Right atrium auricular region (tissue), 2 donors: Measurements from ENCODE around the gene CNOT4. TPM values are rescaled to one million over a fixed set of nuclear protein-coding genes. Genes with fewer than 3 reads are reported as not detected.

Experiments
- DNase-seq: peaks from one replicate; pipeline ENCODE4 v3.0.0-alpha.2; 2019; ENCODE audit warnings: low spot score
- H3K27ac ChIP-seq, 2 donors: fragments of 200-600 bp; sonication (generic); 1 replicate in 1 of 2; 2 replicates in 1 of 2; pipeline ENCODE4 v1.5.1; 2016 to 2019
- H3K27me3 ChIP-seq, 2 donors: fragments of 200-600 bp; sonication (generic); one replicate each; pipeline versions ENCODE4 v1.5.1 to v1.6.0; 2017 to 2019
- H3K36me3 ChIP-seq: fragments of 200-600 bp; sonication (generic); one replicate; pipeline ENCODE4 v1.5.1; 2016
- H3K4me1 ChIP-seq, 2 donors: fragments of 200-600 bp; sonication (generic); one replicate each; pipeline versions ENCODE4 v1.5.1 to v1.6.0; 2017 to 2019
- H3K4me3 ChIP-seq, 2 donors: fragments of 200-600 bp; sonication (generic); 1 replicate in 1 of 2; 2 replicates in 1 of 2; pipeline ENCODE4 v1.5.1; 2017 to 2019; ENCODE audit warnings: mild to moderate bottlenecking in 1 of 2, moderate library complexity in 1 of 2
- H3K9me3 ChIP-seq, 2 donors: fragments of 200-600 bp; sonication (generic); one replicate each; pipeline ENCODE4 v1.5.1; 2019
- total RNA-seq, 2 donors: library from RNA; depleted of rRNA; stranded (reverse); fragments of >200 nt; gene quantifications; one replicate each; pipeline ENCODE4 v1.1.0, GENCODE V29; 2016
- TF ChIP-seq, protein P1 (sequence below), 2 donors: fragments of 200-600 bp; sonication (generic); IDR thresholded peaks; one replicate each; pipeline ENCODE4 v1.5.1; 2019; ENCODE audit warnings: antibody characterized with exemption in 2 of 2

Gene CNOT4
- total RNA-seq, 2 donors from 2014 or later = 23.3 to 25.3 TPM

DNA sequence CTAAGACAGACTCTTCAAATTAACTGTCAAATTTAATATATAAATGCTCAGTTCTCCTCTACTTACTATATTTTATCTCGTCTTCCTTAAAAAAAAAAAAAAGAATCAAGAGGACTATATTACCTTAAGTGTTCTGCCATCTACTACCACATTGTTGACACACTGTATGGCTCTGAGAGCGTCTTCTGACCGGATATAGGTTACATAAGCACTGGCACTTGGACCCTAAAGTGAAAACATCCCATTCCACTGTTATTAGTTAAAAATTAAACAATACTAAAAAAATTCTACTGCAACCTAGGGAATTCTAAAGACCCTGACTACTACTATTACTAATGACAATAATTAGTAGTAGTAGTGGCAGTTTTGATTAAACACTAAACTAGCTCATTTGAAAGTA, 95.7 kb downstream of the CNOT4 start:
- Histone ChIP-seq H3K27me3 (no peaks in the 10 kb centered on the region), H3K36me3 (no peaks in the 10 kb centered on the region), H3K4me1 (no peaks in the 10 kb centered on the region), H3K4me3 (no peak overlapping the region), H3K27ac (no peak overlapping the region), H3K9me3 (no peaks in the 10 kb centered on the region)
- no peak for DNase-seq
- TF ChIP-seq, protein P1, sequence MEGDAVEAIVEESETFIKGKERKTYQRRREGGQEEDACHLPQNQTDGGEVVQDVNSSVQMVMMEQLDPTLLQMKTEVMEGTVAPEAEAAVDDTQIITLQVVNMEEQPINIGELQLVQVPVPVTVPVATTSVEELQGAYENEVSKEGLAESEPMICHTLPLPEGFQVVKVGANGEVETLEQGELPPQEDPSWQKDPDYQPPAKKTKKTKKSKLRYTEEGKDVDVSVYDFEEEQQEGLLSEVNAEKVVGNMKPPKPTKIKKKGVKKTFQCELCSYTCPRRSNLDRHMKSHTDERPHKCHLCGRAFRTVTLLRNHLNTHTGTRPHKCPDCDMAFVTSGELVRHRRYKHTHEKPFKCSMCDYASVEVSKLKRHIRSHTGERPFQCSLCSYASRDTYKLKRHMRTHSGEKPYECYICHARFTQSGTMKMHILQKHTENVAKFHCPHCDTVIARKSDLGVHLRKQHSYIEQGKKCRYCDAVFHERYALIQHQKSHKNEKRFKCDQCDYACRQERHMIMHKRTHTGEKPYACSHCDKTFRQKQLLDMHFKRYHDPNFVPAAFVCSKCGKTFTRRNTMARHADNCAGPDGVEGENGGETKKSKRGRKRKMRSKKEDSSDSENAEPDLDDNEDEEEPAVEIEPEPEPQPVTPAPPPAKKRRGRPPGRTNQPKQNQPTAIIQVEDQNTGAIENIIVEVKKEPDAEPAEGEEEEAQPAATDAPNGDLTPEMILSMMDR (IDR thresholded peaks at IDR 0.05) = no peak

DNA sequence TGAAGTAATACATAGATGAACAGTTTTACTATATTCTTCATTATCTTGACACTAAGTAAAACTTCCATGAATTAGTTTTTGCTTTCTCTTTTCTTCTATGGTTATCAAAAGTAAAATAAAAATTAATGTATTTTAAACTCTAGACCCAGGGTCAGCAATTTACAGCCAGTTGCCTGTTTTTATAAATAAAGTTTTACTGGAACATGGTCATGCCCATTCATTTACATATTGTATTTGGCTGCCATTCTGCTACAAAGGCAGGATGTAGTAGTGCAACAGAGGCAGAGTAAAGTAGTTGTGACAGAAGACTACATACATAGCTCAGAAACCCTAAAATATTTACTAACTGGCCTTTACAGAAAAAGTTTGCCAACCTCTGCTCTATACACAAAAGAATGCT, 98.8 kb downstream of the CNOT4 start:
- Histone ChIP-seq H3K27ac (no peak overlapping the region), H3K4me3 (no peak overlapping the region), H3K27me3 (no peaks in the 10 kb centered on the region), H3K36me3 (no peaks in the 10 kb centered on the region), H3K4me1 (no peaks in the 10 kb centered on the region), H3K9me3 (no peaks in the 10 kb centered on the region)
- DNase-seq = no peak
- TF ChIP-seq, protein P1 (IDR thresholded peaks at IDR 0.05) = no peak

DNA sequence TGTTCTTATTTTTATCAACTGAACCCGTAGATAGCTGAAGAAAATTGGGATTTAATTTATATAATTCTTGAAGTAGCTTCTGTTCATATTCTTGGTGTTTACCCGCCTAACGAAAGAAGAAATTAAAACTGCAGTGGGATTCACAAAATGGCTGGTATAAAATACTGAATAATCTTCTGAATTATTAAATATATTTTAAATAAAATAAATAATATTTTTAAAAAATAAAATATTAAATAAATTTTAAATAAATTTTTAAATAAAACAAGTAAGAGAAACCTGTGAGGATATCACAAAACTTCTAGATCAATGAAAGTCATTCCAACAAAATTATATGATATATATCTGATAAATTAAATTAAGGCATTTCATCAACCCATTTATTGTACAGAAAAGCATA, 99.4 kb downstream of the CNOT4 start:
- Histone ChIP-seq H3K4me3 (no peak overlapping the region), H3K4me1 (no peaks in the 10 kb centered on the region), H3K9me3 (no peaks in the 10 kb centered on the region), H3K27me3 (no peaks in the 10 kb centered on the region), H3K27ac (no peak overlapping the region), H3K36me3 (no peaks in the 10 kb centered on the region)
- no peak for DNase-seq
- TF ChIP-seq, protein P1 (IDR thresholded peaks at IDR 0.05) = no peak

DNA sequence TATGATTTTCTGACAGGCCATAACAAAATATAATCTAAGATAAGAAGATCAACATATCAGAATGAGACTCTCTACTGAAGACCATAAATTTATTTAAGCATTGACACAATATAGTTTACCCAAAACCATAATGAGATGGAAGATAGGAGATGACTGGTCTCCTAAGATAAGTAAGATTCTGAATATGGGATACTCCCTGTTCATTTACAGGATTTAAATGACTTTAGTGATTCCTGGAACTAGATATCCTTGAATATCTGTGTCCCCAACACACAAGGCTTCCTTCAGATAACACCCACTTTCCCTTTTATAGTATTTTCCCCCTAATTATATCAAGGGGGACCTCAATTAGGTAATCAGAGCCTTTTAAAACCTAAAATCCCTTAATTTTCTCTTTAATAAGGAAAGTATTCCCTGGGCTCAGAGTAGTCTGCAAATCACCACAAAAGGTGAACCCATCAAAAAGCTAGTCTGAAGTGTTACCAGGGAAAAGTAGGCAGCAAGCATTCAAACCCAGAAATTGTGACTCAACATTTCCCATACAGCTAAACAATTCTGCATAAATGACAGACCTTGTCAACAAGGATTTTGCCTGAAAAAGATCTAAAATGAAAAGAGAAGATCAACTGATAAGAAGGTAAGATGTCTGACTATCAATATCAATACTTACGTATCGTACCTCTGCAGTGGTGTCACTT, 99.9 kb downstream of the CNOT4 start:
- H3K4me1 ChIP-seq = no peaks in the 10 kb centered on the region
- TF ChIP-seq, protein P1 (IDR thresholded peaks at IDR 0.05) = no peak
- DNase-seq = no peak
- no peaks in the 10 kb centered on the region for H3K9me3 ChIP-seq
- no peak overlapping the region for H3K27ac ChIP-seq
- no peaks in the 10 kb centered on the region for H3K27me3 ChIP-seq
- no peak overlapping the region for H3K4me3 ChIP-seq
- H3K36me3 ChIP-seq = no peaks in the 10 kb centered on the region

GRCh38 chr7:135407884-135408283, 102.0 kb downstream of the CNOT4 start:
- Histone ChIP-seq H3K4me1 (no peaks in the 10 kb centered on the region), H3K27ac (no peak overlapping the region), H3K4me3 (no peak overlapping the region), H3K36me3 (no peaks in the 10 kb centered on the region), H3K27me3 (no peaks in the 10 kb centered on the region), H3K9me3 (no peaks in the 10 kb centered on the region)
- no peak for DNase-seq
- TF ChIP-seq, protein P1 (IDR thresholded peaks at IDR 0.05) = no peak

- H3K9me3 ChIP-seq = no peaks in the 10 kb centered on the region
- H3K27ac ChIP-seq = no peak overlapping the region
- H3K4me3 ChIP-seq = no peak overlapping the region
- TF ChIP-seq, protein P1 (IDR thresholded peaks at IDR 0.05) = no peak
- H3K4me1 ChIP-seq = no peaks in the 10 kb centered on the region
- no peaks in the 10 kb centered on the region for H3K27me3 ChIP-seq
- no peaks in the 10 kb centered on the region for H3K36me3 ChIP-seq
- DNase-seq = no peak
Observed at GRCh38 chr7:135406918-135407317, 103.0 kb downstream of the CNOT4 start.
